Activated T-cell treated with anti-CD3 and anti-CD28 coated beads, Interleukin-2, amount 50 U/mL, for 72 hours (primary cell): ENCODE data around the gene TRABD2B. TPM values are rescaled to one million over a fixed set of nuclear protein-coding genes. Genes with fewer than 3 reads are reported as not detected.

Experiments used
- ATAC-seq, 2 donors: fragments of 150-1000 bp; cut with Tn5 transposase; replicated peaks in 1 of 2; 2 replicates each; pipeline ENCODE4 v1.10.0; 2021; ENCODE audit warnings: moderate library complexity in 2 of 2, mild to moderate bottlenecking in 1 of 2
- DNase-seq, 2 donors: peaks; one replicate each; pipeline ENCODE4 v3.0.0; 2021 to 2022; ENCODE audit warnings: mixed read lengths in 1 of 2
- H3K27ac Mint-ChIP-seq: one replicate; pipeline ENCODE4 v1.8.0; 2022; ENCODE audit warnings: mild to moderate bottlenecking, moderate library complexity, mixed read lengths
- H3K27me3 Mint-ChIP-seq: one replicate; pipeline ENCODE4 v1.8.0; 2022; ENCODE audit warnings: low read depth, mixed read lengths
- H3K36me3 Mint-ChIP-seq, 2 donors: one replicate each; pipeline ENCODE4 v1.8.0; 2022; ENCODE audit warnings: mixed read lengths in 2 of 2, mild to moderate bottlenecking in 1 of 2; ENCODE audit not compliant: insufficient read depth in 2 of 2
- H3K4me1 Mint-ChIP-seq: one replicate; pipeline ENCODE4 v1.8.0; 2022; ENCODE audit warnings: low read depth, mixed read lengths
- H3K4me3 Mint-ChIP-seq, 2 donors: one replicate each; pipeline ENCODE4 v1.8.0; 2022; ENCODE audit warnings: mild to moderate bottlenecking in 2 of 2, mixed read lengths in 2 of 2, moderate library complexity in 2 of 2
- H3K9me3 Mint-ChIP-seq, 2 donors: one replicate each; pipeline ENCODE4 v1.8.0; 2022; ENCODE audit warnings: mixed read lengths in 2 of 2
- total RNA-seq, 2 donors: library from RNA; stranded (reverse); gene quantifications; one replicate each; pipeline ENCODE4 v1.2.3, GENCODE V29; 2022

Gene TRABD2B
- total RNA-seq, 2 donors from 2014 or later, result not detected

- ATAC-seq, result no peak
- DNase-seq, result no peak
- Mint-ChIP-seq H3K4me1 (peaks cover 24% of the 10 kb centered on the region), H3K36me3 (no peaks in the 10 kb centered on the region), H3K27me3 (peaks cover 51% of the 10 kb centered on the region), H3K4me3 (no peak overlapping the region), H3K9me3 (no peaks in the 10 kb centered on the region), H3K27ac (no peak overlapping the region)
These were observed 272.1 kb downstream of the TRABD2B start for GRCh38 chr1:47725000-47725473.

- DNase-seq, result no peak
These were observed 272.7 kb downstream of the TRABD2B start for GRCh38 chr1:47724432-47724999.

GRCh38 chr1:47722909-47723580 is 274.1 kb downstream of the TRABD2B start:
- no peak overlapping the region for H3K4me3 Mint-ChIP-seq
- peaks cover 67% of the 10 kb centered on the region for H3K27me3 Mint-ChIP-seq

More at GRCh38 chr1:47724432-47724999, 272.7 kb downstream of the TRABD2B start:
- no peak overlapping the region for H3K27ac Mint-ChIP-seq
- peaks cover 56% of the 10 kb centered on the region for H3K27me3 Mint-ChIP-seq
- H3K4me1 Mint-ChIP-seq, result peaks cover 24% of the 10 kb centered on the region
- H3K4me3 Mint-ChIP-seq, result no peak overlapping the region
- no peak for ATAC-seq
- no peaks in the 10 kb centered on the region for H3K36me3 Mint-ChIP-seq
- no peaks in the 10 kb centered on the region for H3K9me3 Mint-ChIP-seq

DNA sequence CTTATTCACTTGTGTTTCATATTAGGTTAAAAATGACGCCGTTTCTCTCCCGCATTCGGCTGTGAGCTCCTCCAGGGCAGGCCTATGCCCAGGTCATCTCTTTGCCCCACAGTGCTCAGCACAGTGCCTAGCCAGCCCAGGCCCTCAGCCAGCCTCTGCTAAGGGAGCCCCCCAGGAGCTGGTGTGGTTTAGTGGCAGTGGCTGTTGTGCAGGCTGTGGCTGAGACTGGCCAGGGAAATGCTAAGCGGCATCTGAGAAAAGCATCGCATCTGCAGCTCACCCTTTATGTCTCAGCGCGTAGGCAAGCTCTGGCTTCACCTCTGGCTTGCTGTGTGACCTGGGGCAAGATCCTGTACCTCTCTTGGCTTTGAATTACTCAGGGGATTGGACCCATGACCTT is 275.1 kb downstream of the TRABD2B start:
- Mint-ChIP-seq H3K4me1 (peaks cover 11% of the 10 kb centered on the region), H3K4me3 (no peak overlapping the region), H3K9me3 (no peaks in the 10 kb centered on the region), H3K36me3 (no peaks in the 10 kb centered on the region), H3K27me3 (peaks cover 70% of the 10 kb centered on the region), H3K27ac (no peak overlapping the region)
- no peak for ATAC-seq
- no peak for DNase-seq

More at GRCh38 chr1:47722909-47723580, 274.1 kb downstream of the TRABD2B start:
- Mint-ChIP-seq H3K27ac (no peak overlapping the region), H3K36me3 (no peaks in the 10 kb centered on the region), H3K4me1 (peaks cover 11% of the 10 kb centered on the region), H3K9me3 (no peaks in the 10 kb centered on the region)
- no peak for ATAC-seq
- DNase-seq, result no peak

- Mint-ChIP-seq H3K27me3 (peaks cover 71% of the 10 kb centered on the region), H3K27ac (no peak overlapping the region), H3K4me3 (no peak overlapping the region), H3K4me1 (no peaks in the 10 kb centered on the region), H3K36me3 (no peaks in the 10 kb centered on the region), H3K9me3 (no peaks in the 10 kb centered on the region)
- DNase-seq (no peak), ATAC-seq (no peak)
These were observed 277.1 kb downstream of the TRABD2B start for GRCh38 chr1:47720111-47720510.

GRCh38 chr1:47717341-47717740 is 279.8 kb downstream of the TRABD2B start:
- Mint-ChIP-seq H3K27me3 (peaks cover 80% of the 10 kb centered on the region), H3K36me3 (no peaks in the 10 kb centered on the region), H3K4me1 (no peaks in the 10 kb centered on the region), H3K27ac (no peak overlapping the region), H3K9me3 (no peaks in the 10 kb centered on the region), H3K4me3 (no peak overlapping the region)
- no peak for ATAC-seq
- no peak for DNase-seq

DNA sequence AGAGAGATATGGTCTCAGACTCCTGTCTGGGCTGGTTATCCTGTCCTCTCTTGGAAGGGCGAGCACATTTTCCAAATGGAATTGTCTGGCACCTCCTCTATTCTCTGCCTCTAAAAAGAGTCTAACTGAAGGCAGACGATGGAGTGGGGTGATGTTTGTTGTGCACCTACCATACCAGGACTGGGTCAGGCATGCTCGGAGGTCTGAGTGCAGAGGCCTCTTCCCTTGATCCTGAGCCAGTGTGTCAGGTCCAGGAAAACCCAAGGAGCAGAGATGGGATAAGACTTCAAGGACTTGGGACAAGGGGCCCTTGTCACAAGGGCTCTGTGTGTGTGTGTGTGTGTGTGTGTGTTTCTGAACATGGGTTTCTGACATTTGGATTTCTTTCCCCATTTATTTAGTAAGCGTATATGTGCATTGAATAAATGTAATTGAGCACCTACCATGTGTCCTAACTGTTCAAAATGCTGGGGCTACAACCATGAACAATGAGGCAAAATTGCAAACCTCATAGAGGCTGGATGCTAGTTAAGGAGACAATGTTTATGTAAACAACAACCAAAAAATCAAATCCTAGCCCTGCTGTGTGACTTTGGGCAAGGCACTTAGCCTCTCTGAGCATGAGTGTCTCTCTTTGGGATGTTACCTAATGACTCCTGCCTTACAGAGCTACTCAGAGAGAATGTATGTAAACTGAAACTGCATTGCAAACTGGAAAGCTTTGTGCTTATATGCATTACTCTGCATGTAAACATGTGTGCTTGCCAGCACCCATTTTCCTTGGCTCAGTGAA is 283.0 kb downstream of the TRABD2B start:
- H3K4me3 Mint-ChIP-seq, result no peak overlapping the region
- peaks cover 79% of the 10 kb centered on the region for H3K27me3 Mint-ChIP-seq
- H3K27ac Mint-ChIP-seq, result no peak overlapping the region
- peaks cover 9% of the 10 kb centered on the region for H3K4me1 Mint-ChIP-seq
- ATAC-seq, result no peak
- no peak for DNase-seq
- H3K9me3 Mint-ChIP-seq, result no peaks in the 10 kb centered on the region
- no peaks in the 10 kb centered on the region for H3K36me3 Mint-ChIP-seq

DNA sequence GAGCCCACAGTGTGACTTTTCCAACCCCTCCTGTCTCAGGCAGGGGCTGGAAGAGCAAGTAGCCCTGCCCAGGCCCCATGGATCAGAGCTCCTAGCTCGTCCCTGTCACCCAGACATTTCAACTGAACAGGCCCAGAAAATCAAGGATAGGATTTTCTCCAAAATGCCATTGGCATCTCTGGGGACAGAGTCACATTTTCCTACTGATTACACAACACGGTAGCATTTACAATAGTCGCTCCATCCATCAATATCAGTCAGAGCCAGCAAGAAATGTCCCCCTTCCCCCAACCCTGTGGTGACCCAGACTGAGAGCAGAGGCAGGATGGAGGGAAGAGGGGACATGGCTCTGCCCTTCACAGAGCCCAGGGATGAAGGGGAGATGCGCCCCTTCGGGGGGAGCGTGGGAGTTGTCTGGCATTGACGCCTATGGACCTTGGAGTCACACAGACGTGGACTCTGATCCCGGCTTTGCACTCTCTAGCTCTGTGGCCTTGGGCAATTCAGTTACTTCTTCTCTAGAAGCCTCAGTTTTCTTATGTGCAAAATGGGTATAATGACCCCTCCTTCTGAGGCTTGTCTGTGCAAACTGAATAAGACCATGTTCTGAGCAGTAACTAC is 283.7 kb downstream of the TRABD2B start:
- peaks cover 80% of the 10 kb centered on the region for H3K27me3 Mint-ChIP-seq
- ATAC-seq (no peak), DNase-seq (no peak)
- no peak overlapping the region for H3K4me3 Mint-ChIP-seq
- peaks cover 9% of the 10 kb centered on the region for H3K4me1 Mint-ChIP-seq
- H3K27ac Mint-ChIP-seq, result no peak overlapping the region
- H3K9me3 Mint-ChIP-seq, result no peaks in the 10 kb centered on the region
- H3K36me3 Mint-ChIP-seq, result no peaks in the 10 kb centered on the region

GRCh38 chr1:47712596-47713299 is 284.4 kb downstream of the TRABD2B start:
- peaks cover 9% of the 10 kb centered on the region for H3K4me1 Mint-ChIP-seq
- H3K36me3 Mint-ChIP-seq, result no peaks in the 10 kb centered on the region
- H3K4me3 Mint-ChIP-seq, result no peak overlapping the region
- H3K27me3 Mint-ChIP-seq, result peaks cover 80% of the 10 kb centered on the region
- H3K9me3 Mint-ChIP-seq, result no peaks in the 10 kb centered on the region
- no peak for DNase-seq
- no peak overlapping the region for H3K27ac Mint-ChIP-seq
- no peak for ATAC-seq

DNA sequence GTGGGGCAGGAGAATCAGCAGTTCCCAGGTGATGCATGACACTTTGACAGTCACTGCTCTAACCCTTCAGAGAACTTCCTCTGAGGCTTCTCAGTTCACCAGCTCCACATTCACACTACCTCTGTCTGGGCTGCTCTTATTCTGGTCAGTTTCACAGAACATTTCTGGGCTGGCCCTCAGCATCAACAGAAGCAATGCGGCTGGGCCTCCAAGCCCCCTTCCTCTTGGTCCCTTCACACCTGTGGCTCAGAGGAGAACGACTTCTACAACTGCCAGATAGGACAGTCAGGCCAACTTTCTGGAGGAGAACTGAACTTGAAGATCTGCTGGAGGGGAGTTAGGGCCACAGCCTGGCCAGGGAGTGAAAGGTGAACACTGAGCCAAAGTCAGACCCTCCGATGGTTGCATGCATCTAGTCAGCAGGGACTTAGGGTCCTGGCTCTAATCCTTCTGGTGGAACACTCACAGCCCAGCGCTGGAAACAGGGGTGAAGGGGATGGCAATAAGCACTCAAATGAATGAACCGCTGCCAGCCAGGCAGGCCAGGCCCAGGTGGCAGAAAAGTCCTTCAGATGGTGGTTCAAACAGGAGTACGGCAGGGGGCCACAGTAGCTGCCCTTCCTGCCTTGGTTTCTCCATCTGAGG is 285.2 kb downstream of the TRABD2B start:
- no peak for DNase-seq
- peaks cover 78% of the 10 kb centered on the region for H3K27me3 Mint-ChIP-seq
- no peaks in the 10 kb centered on the region for H3K36me3 Mint-ChIP-seq
- H3K4me3 Mint-ChIP-seq, result no peak overlapping the region
- no peak overlapping the region for H3K27ac Mint-ChIP-seq
- no peak for ATAC-seq
- peaks cover 9% of the 10 kb centered on the region for H3K4me1 Mint-ChIP-seq
- no peaks in the 10 kb centered on the region for H3K9me3 Mint-ChIP-seq

DNA sequence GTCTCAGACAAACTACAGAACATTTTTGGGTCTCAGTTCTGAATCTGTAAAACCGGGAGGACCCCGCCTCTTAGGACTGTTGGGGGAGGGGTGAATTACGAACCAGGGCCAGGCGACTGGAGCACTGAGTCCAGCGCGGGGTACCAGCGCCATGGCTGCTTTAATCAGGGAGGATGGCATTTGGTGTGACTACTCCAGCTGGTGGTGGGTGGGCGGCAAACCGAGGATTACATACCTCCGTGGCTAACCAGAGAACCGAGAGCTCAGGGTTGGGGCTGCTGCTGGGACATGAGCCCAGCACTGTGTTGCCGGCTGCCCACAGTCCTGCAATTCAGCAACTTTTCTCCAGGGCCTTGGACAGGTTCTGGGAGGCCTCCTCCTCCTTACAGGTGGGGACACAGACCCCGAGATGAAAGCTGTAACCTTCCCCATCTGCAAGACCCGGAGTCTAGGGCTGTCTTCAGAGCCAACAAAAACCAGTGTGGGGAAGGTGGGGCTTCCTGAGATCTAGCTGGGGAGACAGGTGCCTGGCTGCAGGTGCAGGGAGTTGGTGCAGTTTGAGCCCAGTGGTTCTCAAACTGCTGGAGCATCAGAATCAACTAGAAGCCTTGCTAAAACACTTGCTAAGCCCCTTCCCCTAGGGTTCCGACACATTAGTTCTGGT is 285.9 kb downstream of the TRABD2B start:
- no peak for ATAC-seq
- Mint-ChIP-seq H3K4me3 (no peak overlapping the region), H3K9me3 (no peaks in the 10 kb centered on the region)

More for the DNA sequence above, 285.9 kb downstream of the TRABD2B start:
- no peak for DNase-seq
- Mint-ChIP-seq H3K27me3 (peaks cover 72% of the 10 kb centered on the region), H3K36me3 (no peaks in the 10 kb centered on the region), H3K27ac (no peak overlapping the region), H3K4me1 (peaks cover 9% of the 10 kb centered on the region)
